ENCODE measurements around the gene C1orf232. TPM values are rescaled to one million over a fixed set of nuclear protein-coding genes. Genes with fewer than 3 reads are reported as not detected.

Gene C1orf232
- total RNA-seq, 2 donors from 2014 or later: not detected

DNA sequence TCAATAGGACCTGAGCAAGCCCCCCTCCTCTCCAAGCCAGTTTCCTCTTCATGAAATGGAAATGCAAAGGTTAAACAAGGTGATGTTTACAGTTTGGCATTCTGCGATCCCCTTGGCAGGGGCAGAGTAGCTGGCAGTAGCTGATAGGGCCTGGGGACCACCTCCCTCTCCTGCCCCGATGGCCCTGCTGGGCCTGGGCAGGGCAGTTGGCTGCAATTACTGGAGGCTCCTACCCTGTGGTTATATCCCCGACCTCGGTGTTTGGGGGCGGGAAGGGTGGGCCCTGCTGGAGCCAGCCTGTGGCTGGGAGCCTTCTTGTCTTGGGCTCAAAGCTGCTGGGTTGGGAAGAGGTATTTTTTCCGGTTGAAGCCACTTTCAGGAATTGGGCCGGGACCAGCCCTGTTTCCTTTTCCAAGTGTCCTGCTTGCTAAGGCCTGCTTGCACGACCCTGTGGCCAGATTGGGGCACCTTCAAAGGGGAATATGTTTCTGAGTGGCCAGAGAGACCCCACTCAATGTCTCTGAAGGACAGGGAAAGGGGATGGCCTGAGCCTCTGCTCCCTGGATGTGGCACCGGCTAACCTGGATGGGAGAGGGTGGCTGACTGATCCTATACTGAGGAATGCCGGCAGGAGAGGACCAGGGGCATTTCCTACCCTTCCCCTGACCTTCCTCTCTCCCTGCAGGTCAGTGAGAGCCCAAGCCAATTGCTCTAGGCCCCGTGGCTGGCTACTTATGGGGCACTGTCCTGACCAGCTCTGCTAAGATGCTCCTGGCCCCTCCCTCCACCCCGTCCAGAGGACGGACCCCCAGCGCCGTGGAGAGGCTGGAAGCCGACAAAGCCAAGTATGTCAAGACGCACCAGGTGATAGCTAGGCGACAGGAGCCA, 8.0 kb downstream of the C1orf232 start:
- Histone ChIP-seq H3K27me3 (no peaks in the 10 kb centered on the region), H3K9ac (ENCODE audit: low read depth in 2 of 2, low read length in 2 of 2) (peak overlapping the region; percentile 19 to 73), H3K36me3 (no peaks in the 10 kb centered on the region), H3K27ac (no peak overlapping the region), H3K4me3 (peak overlapping the region; percentile 36), H3K4me1 (peaks cover 6% of the 10 kb centered on the region), H3K9me3 (no peaks in the 10 kb centered on the region)
- intact Hi-C loops (cut with DNase I): loop anchor here (5.0 to 10.0 kb wide), 2 partner anchors 53 to 164 kb away; no protein-coding TSS in a partner anchor
- DNase-seq: no peak
- TF ChIP-seq, protein P1, sequence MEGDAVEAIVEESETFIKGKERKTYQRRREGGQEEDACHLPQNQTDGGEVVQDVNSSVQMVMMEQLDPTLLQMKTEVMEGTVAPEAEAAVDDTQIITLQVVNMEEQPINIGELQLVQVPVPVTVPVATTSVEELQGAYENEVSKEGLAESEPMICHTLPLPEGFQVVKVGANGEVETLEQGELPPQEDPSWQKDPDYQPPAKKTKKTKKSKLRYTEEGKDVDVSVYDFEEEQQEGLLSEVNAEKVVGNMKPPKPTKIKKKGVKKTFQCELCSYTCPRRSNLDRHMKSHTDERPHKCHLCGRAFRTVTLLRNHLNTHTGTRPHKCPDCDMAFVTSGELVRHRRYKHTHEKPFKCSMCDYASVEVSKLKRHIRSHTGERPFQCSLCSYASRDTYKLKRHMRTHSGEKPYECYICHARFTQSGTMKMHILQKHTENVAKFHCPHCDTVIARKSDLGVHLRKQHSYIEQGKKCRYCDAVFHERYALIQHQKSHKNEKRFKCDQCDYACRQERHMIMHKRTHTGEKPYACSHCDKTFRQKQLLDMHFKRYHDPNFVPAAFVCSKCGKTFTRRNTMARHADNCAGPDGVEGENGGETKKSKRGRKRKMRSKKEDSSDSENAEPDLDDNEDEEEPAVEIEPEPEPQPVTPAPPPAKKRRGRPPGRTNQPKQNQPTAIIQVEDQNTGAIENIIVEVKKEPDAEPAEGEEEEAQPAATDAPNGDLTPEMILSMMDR (IDR thresholded peaks at IDR 0.05): no peak

DNA sequence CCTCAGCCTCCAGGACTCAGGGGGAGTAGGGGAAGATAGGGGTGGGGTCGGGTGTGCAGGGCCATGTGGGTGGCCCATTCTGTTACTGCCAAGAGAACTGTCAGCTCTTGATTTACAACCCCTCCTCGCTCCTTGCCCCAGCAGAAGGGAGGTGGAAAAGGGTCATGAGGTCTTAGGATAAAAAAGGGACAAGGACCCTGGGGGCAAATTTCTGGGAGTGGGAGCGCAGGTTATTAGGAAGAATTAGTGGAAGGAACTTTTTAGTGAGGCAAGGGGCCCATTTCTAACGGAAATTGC, 9.1 kb downstream of the C1orf232 start:
- intact Hi-C loops (cut with DNase I): loop anchor here (5.0 to 10.0 kb wide), 2 partner anchors 52 to 165 kb away; no protein-coding TSS in a partner anchor
- Histone ChIP-seq H3K4me1 (peaks cover 6% of the 10 kb centered on the region), H3K4me3 (no peak overlapping the region), H3K27me3 (no peaks in the 10 kb centered on the region), H3K9me3 (no peaks in the 10 kb centered on the region), H3K27ac (no peak overlapping the region), H3K36me3 (no peaks in the 10 kb centered on the region), H3K9ac (ENCODE audit: low read depth in 2 of 2, low read length in 2 of 2) (no peak overlapping the region)
- DNase-seq: no peak
- TF ChIP-seq, protein P1 (IDR thresholded peaks at IDR 0.05): no peak

DNA sequence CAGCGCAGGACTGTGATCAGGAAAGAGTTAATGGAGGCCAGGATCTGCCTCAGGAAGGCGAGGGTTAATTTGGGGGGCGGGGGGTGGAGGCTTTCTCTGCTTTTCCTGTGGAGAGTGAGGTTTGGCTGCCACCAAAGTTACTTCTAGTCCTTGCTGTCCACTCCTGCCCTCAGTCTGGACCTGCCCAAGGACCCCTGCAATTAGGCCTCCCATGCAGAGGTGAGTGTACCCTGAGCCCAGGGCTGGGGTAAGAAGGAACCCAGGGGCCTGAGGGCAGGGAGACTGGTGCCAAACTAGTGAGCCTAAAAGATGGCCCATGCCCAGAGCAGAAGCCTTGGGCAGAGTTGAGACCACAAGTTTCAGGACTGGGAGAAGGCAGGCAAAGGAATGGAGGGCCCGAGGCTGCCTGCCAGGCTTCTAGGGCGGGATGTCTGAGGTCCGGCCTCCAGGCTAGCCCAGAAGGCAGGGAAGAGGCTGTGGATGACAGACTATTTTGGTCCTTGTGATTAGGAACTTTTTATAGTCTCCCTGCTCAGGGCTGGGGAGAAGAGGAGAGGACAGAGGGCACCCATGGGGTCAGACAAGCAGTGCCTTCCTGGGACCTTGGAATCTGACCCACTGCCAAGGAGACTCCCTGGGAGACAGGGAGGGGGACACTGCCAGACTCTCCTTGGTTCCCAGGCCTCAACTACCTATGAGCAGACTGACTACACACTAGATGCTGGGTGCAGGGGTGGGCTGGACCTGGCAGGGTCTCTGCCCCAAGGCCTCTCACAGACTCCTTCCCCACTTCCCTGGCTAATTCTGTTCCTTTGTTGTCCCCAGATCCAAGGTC, 9.6 kb downstream of the C1orf232 start, which contains the start of gene FAM110D:
Gene FAM110D (plus strand): TSS at position 172 of the 835 bp plus-strand sequence. CDS start 2,213 bp downstream, outside the sequence.
- Histone ChIP-seq H3K9me3 (no peaks in the 10 kb centered on the region), H3K4me1 (peaks cover 6% of the 10 kb centered on the region), H3K27me3 (no peaks in the 10 kb centered on the region), H3K9ac (ENCODE audit: low read depth in 2 of 2, low read length in 2 of 2) (no peak within 1 kb of the TSS), H3K4me3 (no peak within 1 kb of the TSS), H3K36me3 (no peaks in the 10 kb centered on the region), H3K27ac (no peak within 1 kb of the TSS)
- no peak for DNase-seq
- intact Hi-C loops (cut with DNase I): no loop called here
- TF ChIP-seq, protein P1 (IDR thresholded peaks at IDR 0.05): no peak

DNA sequence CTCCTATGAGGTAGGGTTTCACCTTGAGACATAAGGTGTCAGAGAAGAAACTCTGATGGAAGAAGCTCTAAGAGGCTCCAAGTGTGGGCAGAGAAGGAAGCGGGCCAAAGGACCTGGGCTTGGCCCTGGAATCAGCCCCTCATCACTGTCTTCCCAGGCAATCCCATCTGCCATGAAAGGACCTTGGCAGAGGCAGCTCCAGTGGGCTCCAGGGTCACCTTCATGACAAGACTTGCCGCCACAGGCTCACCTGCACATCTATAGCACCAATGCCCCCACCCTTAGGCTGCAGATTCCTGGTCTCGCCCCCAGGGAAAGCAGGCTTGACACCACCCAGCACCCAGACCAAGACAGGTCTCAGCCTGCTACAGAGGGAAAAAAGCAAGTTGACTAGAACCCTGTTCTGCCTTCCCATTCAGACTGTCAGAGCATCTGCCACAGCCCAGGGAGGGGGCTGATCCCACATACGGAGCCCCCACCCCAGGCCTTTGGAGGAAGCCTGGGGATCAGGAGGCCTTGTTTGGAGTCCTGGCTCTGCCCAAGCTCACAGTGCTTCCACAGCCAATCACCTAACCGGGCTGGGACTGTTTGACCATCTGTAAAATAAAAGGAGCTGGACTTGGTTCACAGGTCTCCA, 10.4 kb downstream of the C1orf232 start:
- Histone ChIP-seq H3K4me1 (peaks cover 6% of the 10 kb centered on the region), H3K27me3 (no peaks in the 10 kb centered on the region), H3K9ac (ENCODE audit: low read depth in 2 of 2, low read length in 2 of 2) (no peak overlapping the region), H3K4me3 (no peak overlapping the region), H3K27ac (no peak overlapping the region), H3K9me3 (no peaks in the 10 kb centered on the region), H3K36me3 (no peaks in the 10 kb centered on the region)
- TF ChIP-seq, protein P1 (IDR thresholded peaks at IDR 0.05): no peak
- no peak for DNase-seq
- intact Hi-C loops (cut with DNase I): no loop called here
